Liver (tissue), 3 donors: Measurements from ENCODE around the gene PARN.

Experiments used
- ATF3 ChIP-seq: IDR thresholded peaks from 2 replicates; pipeline ENCODE4 v1.6.1; 2016; ENCODE audit warnings: antibody characterized with exemption
- CTCF ChIP-seq: fragments of 150-350 bp; IDR thresholded peaks from 2 replicates; pipeline ENCODE4 v1.5.1; 2017; ENCODE audit warnings: improper control_type of control experiment, low read depth, low read length; ENCODE audit not compliant: missing input control
- EGR1 ChIP-seq, 2 donors: IDR thresholded peaks; 2 replicates each; pipeline ENCODE4 v1.6.1; 2016 to 2018; ENCODE audit warnings: antibody characterized with exemption in 2 of 2, low read depth in 2 of 2
- FOXA1 ChIP-seq: IDR thresholded peaks from 2 replicates; pipeline ENCODE4 v1.6.1; 2016; ENCODE audit warnings: antibody characterized with exemption
- GABPA ChIP-seq, 2 donors: IDR thresholded peaks in 1 of 2; conservative IDR thresholded peaks in 1 of 2; 2 replicates each; pipeline ENCODE4 v1.6.1; 2016; ENCODE audit warnings: antibody characterized with exemption in 2 of 2, mild to moderate bottlenecking in 1 of 2, moderate library complexity in 1 of 2
- JUND ChIP-seq, 2 donors: IDR thresholded peaks; 2 replicates each; pipeline ENCODE4 v1.6.1; 2016; ENCODE audit warnings: antibody characterized with exemption in 2 of 2
- MAX ChIP-seq: IDR thresholded peaks from 2 replicates; pipeline ENCODE4 v1.6.1; 2016; ENCODE audit warnings: antibody characterized with exemption
- NR2F2 ChIP-seq: IDR thresholded peaks from 2 replicates; pipeline ENCODE4 v1.6.1; 2016; ENCODE audit warnings: antibody characterized with exemption
- RAD21 ChIP-seq, 2 donors: IDR thresholded peaks; 2 replicates each; pipeline ENCODE4 v1.6.1; 2016; ENCODE audit warnings: antibody characterized with exemption in 2 of 2, mild to moderate bottlenecking in 2 of 2
- REST ChIP-seq: IDR thresholded peaks from 2 replicates; pipeline ENCODE4 v1.6.1; 2016; ENCODE audit warnings: antibody characterized with exemption, mild to moderate bottlenecking
- RXRA ChIP-seq, 2 donors: IDR thresholded peaks; 2 replicates each; pipeline ENCODE4 v1.6.1; 2017 to 2018; ENCODE audit warnings: antibody characterized with exemption in 2 of 2, mild to moderate bottlenecking in 1 of 2
- TAF1 ChIP-seq: conservative IDR thresholded peaks from 2 replicates; pipeline ENCODE4 v1.6.1; 2016; ENCODE audit warnings: antibody characterized with exemption, mild to moderate bottlenecking
- YY1 ChIP-seq: IDR thresholded peaks from 2 replicates; pipeline ENCODE4 v1.6.1; 2016; ENCODE audit warnings: antibody characterized with exemption, mild to moderate bottlenecking
- donor health status: healthy.
- donor health status: healthy.

GRCh38 chr16:14650629-14651028 is 20.6 kb upstream of the PARN start:
- no peak for TF ChIP-seq CTCF
- no peak for TF ChIP-seq YY1
- TF ChIP-seq RAD21 (IDR thresholded peaks at IDR 0.05) = no peak
- TF ChIP-seq TAF1 = no peak
- TF ChIP-seq ATF3 = no peak
- TF ChIP-seq GABPA (IDR thresholded peaks at IDR 0.05 in 1 of 2, conservative IDR thresholded peaks at IDR 0.05 in 1 of 2) = no peak
- no peak for TF ChIP-seq REST
- TF ChIP-seq NR2F2 = no peak
- TF ChIP-seq FOXA1 = no peak
- TF ChIP-seq MAX = no peak
- no peak for TF ChIP-seq RXRA (IDR thresholded peaks at IDR 0.05)
- TF ChIP-seq JUND (IDR thresholded peaks at IDR 0.05) = no peak
- no peak for TF ChIP-seq EGR1 (IDR thresholded peaks at IDR 0.05; ENCODE audit: low read depth in 2 of 2)
